Kidney epithelial cell (primary cell): ENCODE measurements around the gene LRRFIP1. TPM values are rescaled to one million over a fixed set of nuclear protein-coding genes. Genes with fewer than 3 reads are reported as not detected.

Experiments used
- DNase-seq: peaks from one replicate; pipeline ENCODE4 v3.0.0-alpha.2; 2010; ENCODE audit warnings: low read depth
- H3K27me3 ChIP-seq: 2 replicates; pipeline ENCODE4 v1.6.0; 2011; ENCODE audit warnings: low read length; ENCODE audit not compliant: control insufficient read depth, insufficient read depth
- H3K36me3 ChIP-seq: 2 replicates; pipeline ENCODE4 v1.5.1; 2011; ENCODE audit warnings: low read length; ENCODE audit not compliant: control insufficient read depth, insufficient read depth
- H3K4me3 ChIP-seq: 2 replicates; pipeline ENCODE4 v1.5.1; 2011; ENCODE audit warnings: low read depth, mild to moderate bottlenecking, control low read depth, low read length
- CTCF ChIP-seq: IDR thresholded peaks from 2 replicates; pipeline ENCODE4 v1.5.1; 2011; ENCODE audit warnings: mild to moderate bottlenecking, moderate library complexity, low read length, control low read depth, inconsistent platforms; ENCODE audit not compliant: insufficient read depth, poor library complexity, severe bottlenecking
- total RNA-seq: library from RNA; depleted of rRNA; stranded (reverse); fragments of >200 nt; gene quantifications from 2 replicates; pipeline ENCODE4 v1.2.3, GENCODE V29; 2015

Gene LRRFIP1
- total RNA-seq, 1 donor from 2014 or later: 97.5 TPM

- TF ChIP-seq CTCF: peak; percentile 20
- no peak for DNase-seq
- no peak overlapping the region for H3K4me3 ChIP-seq
- H3K27me3 ChIP-seq: no peaks in the 10 kb centered on the region
- H3K36me3 ChIP-seq: no peaks in the 10 kb centered on the region
Observed at GRCh38 chr2:237791977-237792727, 164.8 kb downstream of the LRRFIP1 start.

GRCh38 chr2:237797253-237797652, 169.9 kb downstream of the LRRFIP1 start:
- H3K27me3 ChIP-seq: no peaks in the 10 kb centered on the region
- DNase-seq: no peak
- H3K36me3 ChIP-seq: no peaks in the 10 kb centered on the region
- no peak overlapping the region for H3K4me3 ChIP-seq
- TF ChIP-seq CTCF: no peak

GRCh38 chr2:237798236-237799059, 171.1 kb downstream of the LRRFIP1 start, which contains the start of gene RBM44:
RBM44 (plus strand) TSS chr2:237798779; CDS start chr2:237813610, 14,831 bp downstream.
- Histone ChIP-seq H3K4me3 (no peak within 1 kb of the TSS), H3K27me3 (no peaks in the 10 kb centered on the region), H3K36me3 (no peaks in the 10 kb centered on the region)
- no peak for TF ChIP-seq CTCF
- no peak for DNase-seq

GRCh38 chr2:237799060-237799428, 171.7 kb downstream of the LRRFIP1 start:
- no peak for DNase-seq
- no peak for TF ChIP-seq CTCF
- H3K36me3 ChIP-seq: no peaks in the 10 kb centered on the region
- no peak overlapping the region for H3K4me3 ChIP-seq
- no peaks in the 10 kb centered on the region for H3K27me3 ChIP-seq

- DNase-seq: no peak
- no peak for TF ChIP-seq CTCF
- no peak overlapping the region for H3K4me3 ChIP-seq
- H3K27me3 ChIP-seq: no peaks in the 10 kb centered on the region
- no peaks in the 10 kb centered on the region for H3K36me3 ChIP-seq
Observed at GRCh38 chr2:237801466-237801865, 174.1 kb downstream of the LRRFIP1 start.

- no peaks in the 10 kb centered on the region for H3K36me3 ChIP-seq
- H3K27me3 ChIP-seq: peaks cover 2% of the 10 kb centered on the region
- TF ChIP-seq CTCF: no peak
- H3K4me3 ChIP-seq: no peak overlapping the region
- DNase-seq: no peak
Observed at GRCh38 chr2:237806334-237806733, 178.9 kb downstream of the LRRFIP1 start.
